Nephron progenitor cell (in vitro differentiated cells): Measurements from ENCODE around the gene TRPC4AP.

Experiments used
- DNase-seq: peaks from one replicate; pipeline ENCODE4 v3.0.0; 2021
- H3K27ac Mint-ChIP-seq: 2 replicates; pipeline ENCODE4 v1.8.0; 2021; ENCODE audit warnings: mild to moderate bottlenecking, moderate library complexity, mixed read lengths
- H3K27me3 Mint-ChIP-seq: 2 replicates; pipeline ENCODE4 v1.8.0; 2021; ENCODE audit warnings: mild to moderate bottlenecking, low read depth, mixed read lengths; ENCODE audit not compliant: poor library complexity
- H3K36me3 Mint-ChIP-seq: 2 replicates; pipeline ENCODE4 v1.8.0; 2021; ENCODE audit warnings: low read depth, mixed read lengths
- H3K4me1 Mint-ChIP-seq: 2 replicates; pipeline ENCODE4 v1.8.0; 2021; ENCODE audit warnings: mixed read lengths
- H3K4me3 Mint-ChIP-seq: 2 replicates; pipeline ENCODE4 v1.8.0; 2021; ENCODE audit warnings: mild to moderate bottlenecking, moderate library complexity, mixed read lengths
- H3K9me3 Mint-ChIP-seq: 2 replicates; pipeline ENCODE4 v1.8.0; 2021; ENCODE audit warnings: mild to moderate bottlenecking, moderate library complexity, mixed read lengths
- TF ChIP-seq, protein P1 (sequence below): fragments of 200-600 bp; sonication (generic); IDR thresholded peaks from 2 replicates; pipeline ENCODE4 v1.5.0; 2021; ENCODE audit warnings: antibody characterized with exemption

The TRPC4AP gene

DNA sequence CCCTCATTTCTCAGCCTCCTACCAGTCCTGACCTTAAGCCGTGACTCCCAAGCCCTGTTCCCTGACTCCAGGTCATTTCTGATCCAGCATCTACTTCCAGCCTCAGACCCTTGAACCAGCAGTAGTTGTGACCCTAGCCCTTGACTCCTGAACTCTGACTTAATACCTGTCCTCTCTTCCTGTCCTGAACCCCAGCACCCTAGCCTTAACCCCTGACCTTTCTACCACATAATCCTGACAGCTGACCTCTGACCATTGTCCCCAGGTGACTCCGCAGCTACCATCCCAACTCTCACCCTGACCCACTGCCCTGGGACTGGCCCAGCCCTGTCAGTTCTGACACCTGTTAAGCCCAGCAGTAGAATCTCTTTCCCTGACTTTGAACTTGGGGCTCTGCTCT is 94.8 kb downstream of the TRPC4AP start:
- Mint-ChIP-seq H3K27me3 (no peaks in the 10 kb centered on the region), H3K4me3 (no peak overlapping the region), H3K9me3 (no peaks in the 10 kb centered on the region), H3K4me1 (no peaks in the 10 kb centered on the region), H3K27ac (peak overlapping the region; percentile 27), H3K36me3 (peaks cover 30% of the 10 kb centered on the region)
- TF ChIP-seq, protein P1, sequence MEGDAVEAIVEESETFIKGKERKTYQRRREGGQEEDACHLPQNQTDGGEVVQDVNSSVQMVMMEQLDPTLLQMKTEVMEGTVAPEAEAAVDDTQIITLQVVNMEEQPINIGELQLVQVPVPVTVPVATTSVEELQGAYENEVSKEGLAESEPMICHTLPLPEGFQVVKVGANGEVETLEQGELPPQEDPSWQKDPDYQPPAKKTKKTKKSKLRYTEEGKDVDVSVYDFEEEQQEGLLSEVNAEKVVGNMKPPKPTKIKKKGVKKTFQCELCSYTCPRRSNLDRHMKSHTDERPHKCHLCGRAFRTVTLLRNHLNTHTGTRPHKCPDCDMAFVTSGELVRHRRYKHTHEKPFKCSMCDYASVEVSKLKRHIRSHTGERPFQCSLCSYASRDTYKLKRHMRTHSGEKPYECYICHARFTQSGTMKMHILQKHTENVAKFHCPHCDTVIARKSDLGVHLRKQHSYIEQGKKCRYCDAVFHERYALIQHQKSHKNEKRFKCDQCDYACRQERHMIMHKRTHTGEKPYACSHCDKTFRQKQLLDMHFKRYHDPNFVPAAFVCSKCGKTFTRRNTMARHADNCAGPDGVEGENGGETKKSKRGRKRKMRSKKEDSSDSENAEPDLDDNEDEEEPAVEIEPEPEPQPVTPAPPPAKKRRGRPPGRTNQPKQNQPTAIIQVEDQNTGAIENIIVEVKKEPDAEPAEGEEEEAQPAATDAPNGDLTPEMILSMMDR: no peak
- no peak for DNase-seq

DNA sequence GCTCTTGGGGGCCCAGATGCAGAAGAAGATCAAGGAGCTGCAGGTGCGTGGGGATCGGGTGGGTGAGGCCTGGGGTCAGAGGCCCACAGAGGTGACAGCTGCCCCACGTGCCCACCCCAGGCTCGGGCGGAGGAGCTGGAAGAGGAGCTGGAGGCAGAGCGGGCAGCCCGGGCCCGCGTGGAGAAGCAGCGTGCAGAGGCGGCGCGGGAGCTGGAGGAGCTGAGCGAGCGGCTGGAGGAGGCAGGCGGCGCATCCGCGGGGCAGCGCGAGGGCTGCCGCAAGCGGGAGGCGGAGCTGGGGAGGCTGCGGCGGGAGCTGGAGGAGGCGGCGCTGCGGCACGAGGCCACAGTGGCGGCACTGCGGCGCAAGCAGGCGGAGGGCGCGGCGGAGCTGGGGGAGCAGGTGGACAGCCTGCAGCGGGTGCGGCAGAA is 95.5 kb downstream of the TRPC4AP start:
- H3K4me3 Mint-ChIP-seq: no peak overlapping the region
- H3K36me3 Mint-ChIP-seq: peaks cover 30% of the 10 kb centered on the region
- DNase-seq: no peak
- no peaks in the 10 kb centered on the region for H3K9me3 Mint-ChIP-seq
- no peak overlapping the region for H3K27ac Mint-ChIP-seq
- no peaks in the 10 kb centered on the region for H3K4me1 Mint-ChIP-seq
- TF ChIP-seq, protein P1: no peak
- H3K27me3 Mint-ChIP-seq: no peaks in the 10 kb centered on the region

DNA sequence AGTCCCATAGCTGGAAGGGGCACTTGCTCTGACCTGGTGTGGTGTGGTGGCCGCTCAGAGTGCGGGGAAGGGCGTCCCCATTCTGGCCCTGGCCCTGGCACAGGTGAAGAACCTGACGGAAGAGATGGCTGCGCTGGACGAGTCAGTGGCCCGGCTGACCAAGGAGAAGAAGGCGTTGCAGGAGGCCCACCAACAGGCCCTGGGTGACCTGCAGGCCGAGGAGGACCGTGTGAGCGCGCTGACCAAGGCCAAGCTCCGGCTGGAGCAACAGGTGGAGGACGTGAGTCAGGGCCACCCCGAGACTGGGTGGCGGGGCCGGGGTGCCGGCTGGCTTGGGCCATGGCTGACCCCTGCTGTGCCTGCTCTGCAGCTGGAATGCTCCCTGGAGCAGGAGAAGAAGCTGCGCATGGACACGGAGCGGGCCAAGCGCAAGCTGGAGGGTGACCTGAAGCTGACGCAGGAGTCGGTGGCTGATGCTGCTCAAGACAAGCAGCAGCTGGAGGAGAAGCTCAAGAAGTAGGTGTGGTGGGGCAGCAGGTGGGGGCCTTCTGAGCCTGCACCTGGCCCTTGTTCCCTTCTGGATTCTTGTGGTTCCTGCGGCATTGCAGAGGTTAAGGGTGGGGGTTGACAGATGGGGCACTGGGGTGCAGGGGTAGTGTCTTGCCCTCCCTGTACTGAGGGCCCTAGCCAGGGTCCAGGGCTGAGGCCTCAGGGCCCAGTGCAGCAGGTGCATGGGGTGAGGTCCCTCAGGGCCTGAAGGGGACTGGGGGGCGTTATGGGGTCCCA is 96.2 kb downstream of the TRPC4AP start:
- Mint-ChIP-seq H3K36me3 (peaks cover 34% of the 10 kb centered on the region), H3K9me3 (no peaks in the 10 kb centered on the region), H3K27me3 (no peaks in the 10 kb centered on the region), H3K4me1 (peaks cover under 1% of the 10 kb centered on the region), H3K27ac (peak overlapping the region; percentile 44), H3K4me3 (no peak overlapping the region)
- DNase-seq: no peak
- TF ChIP-seq, protein P1: no peak

DNA sequence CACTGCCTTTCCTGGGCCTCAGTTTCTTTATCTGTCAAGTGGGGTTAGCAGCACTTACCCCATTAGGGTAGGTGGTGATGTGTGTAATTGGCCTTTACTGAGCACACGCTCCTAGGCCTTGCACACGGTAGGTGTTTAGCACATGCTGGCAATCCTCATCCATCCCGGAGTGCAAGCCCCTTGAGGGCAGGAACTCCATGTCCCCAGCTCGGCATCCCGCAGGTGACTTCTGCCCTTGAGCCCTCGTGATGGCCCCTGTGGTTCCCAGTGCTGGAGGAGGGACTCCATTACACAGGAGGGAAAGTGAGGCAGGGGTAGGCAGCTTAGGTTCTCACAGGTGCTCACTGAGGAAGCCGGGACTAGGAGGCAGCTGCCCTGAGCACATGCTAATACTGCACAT is 96.9 kb downstream of the TRPC4AP start:
- Mint-ChIP-seq H3K4me3 (no peak overlapping the region), H3K4me1 (peaks cover 7% of the 10 kb centered on the region), H3K36me3 (peaks cover 35% of the 10 kb centered on the region), H3K27ac (no peak overlapping the region), H3K9me3 (no peaks in the 10 kb centered on the region), H3K27me3 (no peaks in the 10 kb centered on the region)
- TF ChIP-seq, protein P1: no peak
- DNase-seq: no peak

DNA sequence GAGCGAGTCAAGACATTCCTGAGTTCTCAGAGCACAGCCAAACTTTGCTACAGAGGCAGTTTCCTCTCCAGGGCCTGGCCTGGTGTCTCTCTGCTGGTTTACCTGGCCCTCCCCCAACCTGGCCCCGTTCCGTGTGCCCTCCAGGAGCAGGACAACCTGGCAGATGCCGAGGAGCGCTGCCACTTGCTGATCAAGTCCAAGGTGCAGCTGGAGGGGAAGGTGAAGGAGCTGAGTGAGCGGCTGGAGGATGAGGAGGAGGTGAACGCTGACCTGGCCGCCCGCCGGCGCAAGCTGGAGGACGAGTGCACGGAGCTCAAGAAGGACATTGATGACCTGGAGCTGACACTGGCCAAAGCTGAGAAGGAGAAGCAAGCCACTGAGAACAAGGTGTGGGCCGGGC is 97.4 kb downstream of the TRPC4AP start:
- Mint-ChIP-seq H3K27me3 (no peaks in the 10 kb centered on the region), H3K27ac (no peak overlapping the region), H3K36me3 (peaks cover 34% of the 10 kb centered on the region), H3K4me1 (peaks cover 7% of the 10 kb centered on the region), H3K9me3 (no peaks in the 10 kb centered on the region), H3K4me3 (no peak overlapping the region)
- no peak for DNase-seq
- TF ChIP-seq, protein P1: no peak

DNA sequence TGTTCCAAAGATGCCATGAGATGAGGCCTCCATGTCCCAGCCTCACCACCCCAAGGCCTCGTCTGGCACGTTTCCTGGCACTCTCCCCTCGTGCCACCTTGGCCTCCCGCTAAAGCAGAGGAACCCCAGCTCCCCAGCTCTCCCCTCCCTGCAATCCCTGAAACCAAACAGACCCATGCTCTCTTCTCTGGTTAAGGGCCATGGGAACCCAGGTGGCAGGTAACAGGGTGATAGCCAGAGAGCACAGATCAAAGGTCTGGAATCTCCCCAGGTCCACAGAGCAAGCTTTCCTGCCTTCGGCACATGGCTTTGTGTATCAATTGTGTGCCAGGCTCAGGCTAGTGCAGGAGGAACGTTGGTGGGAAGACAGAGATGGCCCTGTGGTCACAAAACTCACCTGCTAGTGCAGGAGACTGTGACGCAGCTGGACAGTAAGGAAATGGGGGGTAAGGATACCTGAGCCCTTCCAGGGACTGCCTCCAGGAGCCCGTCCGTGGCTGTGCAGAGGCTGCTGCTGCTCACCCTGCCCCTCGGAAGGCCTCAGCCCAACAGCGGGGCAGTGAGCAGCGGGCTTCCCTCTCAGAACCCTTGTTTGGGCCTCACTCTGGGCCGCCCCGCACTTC is 98.0 kb downstream of the TRPC4AP start:
- peaks cover 34% of the 10 kb centered on the region for H3K36me3 Mint-ChIP-seq
- H3K27me3 Mint-ChIP-seq: no peaks in the 10 kb centered on the region
- TF ChIP-seq, protein P1: no peak
- no peak for DNase-seq
- no peak overlapping the region for H3K27ac Mint-ChIP-seq
- peaks cover 7% of the 10 kb centered on the region for H3K4me1 Mint-ChIP-seq
- H3K4me3 Mint-ChIP-seq: no peak overlapping the region
- no peaks in the 10 kb centered on the region for H3K9me3 Mint-ChIP-seq
